Measurements from ENCODE around the gene HADH. TPM values are rescaled to one million over a fixed set of nuclear protein-coding genes. Genes with fewer than 3 reads are reported as not detected.

Gene HADH
- total RNA-seq, 3 donors from 2014 or later = 76.7 to 151 (median 103) TPM

DNA sequence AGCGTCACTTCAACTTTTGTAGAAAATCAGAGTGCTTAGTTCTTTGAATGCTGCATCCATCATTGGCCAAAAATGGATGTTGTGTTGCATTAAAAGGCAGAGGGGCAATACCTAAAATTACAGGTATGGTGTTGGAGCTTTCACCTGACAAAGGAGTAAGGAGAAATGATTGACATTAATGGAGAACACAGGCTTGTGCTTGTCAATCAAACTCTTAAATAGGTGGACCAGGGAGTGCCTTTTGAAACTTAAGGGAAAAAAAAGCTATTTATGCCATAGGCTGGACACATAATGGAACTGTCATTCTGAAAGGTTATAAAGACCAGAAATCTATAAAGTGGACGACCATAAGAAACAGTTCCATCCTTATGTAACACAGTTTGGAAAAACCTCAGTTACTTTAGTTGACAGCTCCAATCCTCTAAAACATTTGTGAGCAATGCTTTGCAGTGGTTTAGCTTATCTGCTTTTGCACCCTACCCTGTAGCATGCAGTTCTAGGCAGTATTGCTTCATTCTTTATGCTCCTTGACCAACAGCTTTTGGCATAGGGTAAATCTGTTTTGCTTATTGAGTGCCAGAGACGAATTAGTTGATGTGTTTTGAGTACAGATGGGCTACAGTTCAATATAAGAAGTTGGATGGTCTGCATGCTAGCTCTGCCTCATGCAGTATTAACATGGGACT lies 2.4 kb downstream of the HADH start:
- ATAC-seq = no peak
- Histone ChIP-seq H3K4me3 (no peak overlapping the region), H3K4me1 (ENCODE audit: low read depth) (peaks cover 36% of the 10 kb centered on the region), H3K36me3 (ENCODE audit: low read depth) (no peaks in the 10 kb centered on the region), H3K9me3 (no peaks in the 10 kb centered on the region)
- intact Hi-C loops (cut with DNase I, micrococcal nuclease) = no loop called here
- TF ChIP-seq, protein P1, sequence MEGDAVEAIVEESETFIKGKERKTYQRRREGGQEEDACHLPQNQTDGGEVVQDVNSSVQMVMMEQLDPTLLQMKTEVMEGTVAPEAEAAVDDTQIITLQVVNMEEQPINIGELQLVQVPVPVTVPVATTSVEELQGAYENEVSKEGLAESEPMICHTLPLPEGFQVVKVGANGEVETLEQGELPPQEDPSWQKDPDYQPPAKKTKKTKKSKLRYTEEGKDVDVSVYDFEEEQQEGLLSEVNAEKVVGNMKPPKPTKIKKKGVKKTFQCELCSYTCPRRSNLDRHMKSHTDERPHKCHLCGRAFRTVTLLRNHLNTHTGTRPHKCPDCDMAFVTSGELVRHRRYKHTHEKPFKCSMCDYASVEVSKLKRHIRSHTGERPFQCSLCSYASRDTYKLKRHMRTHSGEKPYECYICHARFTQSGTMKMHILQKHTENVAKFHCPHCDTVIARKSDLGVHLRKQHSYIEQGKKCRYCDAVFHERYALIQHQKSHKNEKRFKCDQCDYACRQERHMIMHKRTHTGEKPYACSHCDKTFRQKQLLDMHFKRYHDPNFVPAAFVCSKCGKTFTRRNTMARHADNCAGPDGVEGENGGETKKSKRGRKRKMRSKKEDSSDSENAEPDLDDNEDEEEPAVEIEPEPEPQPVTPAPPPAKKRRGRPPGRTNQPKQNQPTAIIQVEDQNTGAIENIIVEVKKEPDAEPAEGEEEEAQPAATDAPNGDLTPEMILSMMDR (IDR thresholded peaks at IDR 0.05) = no peak
- no peak for DNase-seq

DNA sequence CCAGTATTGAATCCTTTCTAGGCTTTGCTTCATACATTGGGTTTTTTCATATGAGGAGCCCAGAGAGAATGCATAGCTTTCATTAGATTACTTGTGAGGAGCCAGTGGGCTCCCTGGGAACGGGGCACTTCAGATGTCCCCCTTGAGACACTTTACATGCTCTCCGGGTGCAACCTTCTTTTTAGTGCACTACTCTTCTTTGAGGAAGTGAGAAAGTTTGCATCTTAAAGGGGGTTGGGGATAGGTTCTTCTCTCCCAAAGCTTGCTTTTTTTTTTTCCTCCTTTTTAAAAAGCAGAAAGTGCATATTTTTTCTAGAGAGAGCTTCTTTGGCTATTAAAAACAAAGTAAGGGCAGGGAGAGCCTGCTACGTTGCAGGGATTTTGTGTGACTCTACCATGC lies 4.3 kb downstream of the HADH start:
- H3K9me3 ChIP-seq = no peaks in the 10 kb centered on the region
- TF ChIP-seq, protein P1 (IDR thresholded peaks at IDR 0.05) = no peak
- DNase-seq (no peak), ATAC-seq (no peak)
- intact Hi-C loops (cut with DNase I, micrococcal nuclease) = no loop called here
- peaks cover 26% of the 10 kb centered on the region for H3K4me1 ChIP-seq (ENCODE audit: low read depth)
- H3K36me3 ChIP-seq (ENCODE audit: low read depth) = no peaks in the 10 kb centered on the region
- no peak overlapping the region for H3K4me3 ChIP-seq

DNA sequence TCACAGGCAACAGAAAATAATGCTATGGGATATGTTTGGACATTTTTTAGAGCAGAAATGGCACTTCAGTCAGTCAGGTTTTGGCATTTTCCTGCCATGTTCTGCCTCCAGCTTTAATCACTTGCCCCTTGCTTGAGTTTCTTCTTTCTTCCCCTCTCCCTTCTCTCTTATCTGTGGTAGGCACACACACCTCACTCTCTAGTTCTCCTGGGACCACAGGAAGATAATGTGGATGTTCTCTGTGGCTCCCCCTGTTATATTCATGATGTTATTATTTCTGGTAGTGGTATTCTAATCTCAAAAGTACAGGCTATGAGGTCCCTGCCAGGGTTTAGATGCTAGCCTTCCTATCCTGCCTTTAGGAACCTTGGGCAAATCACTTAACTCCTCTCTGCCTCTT lies 5.2 kb downstream of the HADH start:
- no peak for DNase-seq
- ATAC-seq = no peak
- H3K4me3 ChIP-seq = no peak overlapping the region
- no peaks in the 10 kb centered on the region for H3K36me3 ChIP-seq (ENCODE audit: low read depth)
- H3K9me3 ChIP-seq = no peaks in the 10 kb centered on the region
- TF ChIP-seq, protein P1 (IDR thresholded peaks at IDR 0.05) = no peak
- intact Hi-C loops (cut with DNase I, micrococcal nuclease) = no loop called here
- H3K4me1 ChIP-seq (ENCODE audit: low read depth) = peaks cover 24% of the 10 kb centered on the region

DNA sequence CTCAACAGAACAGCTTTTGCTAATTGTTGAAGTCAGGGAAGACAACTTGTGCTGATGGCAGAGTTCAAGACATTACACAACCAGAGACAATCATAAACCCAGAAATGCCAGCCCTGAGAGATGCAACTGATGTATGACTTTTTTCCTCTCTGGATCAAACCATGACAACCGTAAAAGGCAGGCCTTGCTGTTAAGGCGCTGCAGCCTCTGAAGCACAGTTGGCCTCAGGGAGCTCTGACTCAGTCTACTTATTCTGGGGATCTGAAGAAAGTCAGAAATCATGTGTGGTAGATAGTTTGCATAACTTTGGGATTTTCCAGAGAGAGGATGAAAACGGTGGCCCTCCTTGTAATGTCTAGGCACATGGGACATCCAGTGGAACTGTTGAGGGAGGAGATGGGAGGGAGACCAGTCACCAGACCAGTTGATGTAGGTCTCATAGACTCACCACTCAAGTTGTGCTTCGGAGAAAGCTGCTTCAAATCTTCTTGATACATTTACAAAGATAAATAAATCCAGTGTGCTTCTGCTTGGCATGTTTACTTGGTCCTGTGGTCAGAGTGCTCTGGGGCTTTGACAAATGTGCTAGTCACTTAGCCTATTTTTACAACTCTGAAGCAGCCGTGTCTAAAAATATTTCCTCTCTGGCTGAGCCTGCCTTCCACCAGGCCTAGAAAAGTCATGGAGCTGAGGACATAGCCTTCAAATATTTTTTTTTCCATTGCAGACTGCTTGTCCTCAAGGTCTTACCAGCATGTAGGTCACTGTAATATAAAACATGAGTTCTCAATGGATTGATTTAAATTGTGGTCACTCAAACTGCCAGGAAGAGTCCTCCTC lies 7.5 kb downstream of the HADH start:
- intact Hi-C loops (cut with DNase I, micrococcal nuclease) = no loop called here
- TF ChIP-seq, protein P1 (IDR thresholded peaks at IDR 0.05) = no peak
- DNase-seq (no peak), ATAC-seq (peak; percentile 31)
- Histone ChIP-seq H3K4me3 (no peak overlapping the region), H3K4me1 (ENCODE audit: low read depth) (peaks cover 16% of the 10 kb centered on the region), H3K9me3 (no peaks in the 10 kb centered on the region), H3K36me3 (ENCODE audit: low read depth) (no peaks in the 10 kb centered on the region)

DNA sequence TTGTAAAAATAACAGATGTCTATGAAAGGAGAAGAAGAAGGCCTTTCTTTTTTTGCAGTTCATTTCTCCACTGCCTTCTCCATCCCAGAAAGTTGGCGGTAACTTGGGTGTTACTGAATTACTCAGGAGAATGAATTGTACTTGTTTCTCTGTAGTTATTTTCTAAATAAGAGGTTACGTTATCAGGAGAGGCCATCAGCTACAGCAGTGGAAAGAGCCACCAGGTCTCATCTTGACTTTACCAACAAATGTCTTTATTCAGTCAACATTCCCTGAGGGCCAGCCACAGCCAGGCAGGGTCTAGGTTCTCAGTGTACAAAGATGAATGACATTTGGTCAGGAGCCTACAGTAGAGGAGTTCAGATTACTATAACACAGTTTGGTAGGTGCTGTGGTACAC lies 8.1 kb downstream of the HADH start:
- ATAC-seq (no peak), DNase-seq (no peak)
- TF ChIP-seq, protein P1 (IDR thresholded peaks at IDR 0.05) = no peak
- intact Hi-C loops (cut with DNase I, micrococcal nuclease) = no loop called here
- Histone ChIP-seq H3K36me3 (ENCODE audit: low read depth) (no peaks in the 10 kb centered on the region), H3K9me3 (no peaks in the 10 kb centered on the region), H3K4me1 (ENCODE audit: low read depth) (peaks cover 16% of the 10 kb centered on the region), H3K4me3 (no peak overlapping the region)

Measured in mucosa of descending colon (tissue), 3 donors.